Activated CD8-positive, alpha-beta memory T cell treated with anti-CD3 and anti-CD28 coated beads, Interleukin-2, amount 50 U/mL, for 4 hours (primary cell): ENCODE results near the gene SH3GL3.

ENCODE experiments used
- DNase-seq: peaks from one replicate; pipeline ENCODE4 v3.0.0-alpha.2; 2020

The SH3GL3 gene

DNA sequence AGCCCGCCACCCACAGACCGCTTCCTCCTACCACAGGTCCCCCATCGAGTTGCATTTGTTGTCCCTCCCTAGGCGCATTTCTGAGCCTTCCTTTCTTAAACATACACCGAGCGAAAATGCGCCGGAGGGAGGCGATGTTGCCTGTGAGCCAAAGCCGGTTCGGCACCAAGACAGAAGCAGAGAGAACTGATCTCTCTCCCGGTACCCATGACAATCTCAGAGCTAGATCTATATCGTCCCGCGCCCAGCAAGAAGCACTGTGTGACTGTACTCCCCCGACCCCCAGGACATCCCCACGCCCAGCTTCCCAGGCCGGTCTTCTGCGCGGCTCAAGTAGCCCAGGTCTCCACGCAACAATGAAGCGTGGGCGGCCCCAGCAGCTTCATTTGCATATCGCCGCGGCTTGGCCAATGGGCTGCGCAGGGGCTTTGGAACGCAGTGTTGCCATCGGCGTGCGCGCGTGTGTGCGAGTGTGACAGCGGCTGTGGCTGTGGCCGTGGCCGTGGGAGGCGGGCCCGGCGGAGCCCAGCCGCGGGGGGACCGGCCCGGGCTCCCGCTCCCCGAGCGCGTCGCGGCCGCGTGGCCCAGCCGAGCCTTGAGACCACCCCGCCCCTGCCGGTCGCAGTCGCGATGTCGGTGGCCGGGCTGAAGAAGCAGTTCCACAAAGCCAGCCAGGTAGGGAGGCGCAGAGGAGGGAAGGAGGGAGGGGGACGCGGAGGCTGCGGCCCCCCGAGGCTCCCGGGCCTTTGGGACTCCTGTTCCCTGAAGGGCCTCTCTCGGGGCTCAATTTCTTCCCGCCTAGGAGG, at the start of gene SH3GL3:
Gene SH3GL3, plus strand, starts transcription at position 438 of the 806 bp plus-strand sequence. Its CDS starts 193 bp downstream, at position 631.
- DNase-seq: peak; percentile 25

- no peak for DNase-seq
These were observed 48.5 kb upstream of the SH3GL3 start for GRCh38 chr15:83398626-83399025.

- no peak for DNase-seq
These were observed 43.0 kb upstream of the SH3GL3 start for GRCh38 chr15:83404121-83404520.

- DNase-seq: no peak
These were observed 36.6 kb upstream of the SH3GL3 start for GRCh38 chr15:83410532-83410931.

DNA sequence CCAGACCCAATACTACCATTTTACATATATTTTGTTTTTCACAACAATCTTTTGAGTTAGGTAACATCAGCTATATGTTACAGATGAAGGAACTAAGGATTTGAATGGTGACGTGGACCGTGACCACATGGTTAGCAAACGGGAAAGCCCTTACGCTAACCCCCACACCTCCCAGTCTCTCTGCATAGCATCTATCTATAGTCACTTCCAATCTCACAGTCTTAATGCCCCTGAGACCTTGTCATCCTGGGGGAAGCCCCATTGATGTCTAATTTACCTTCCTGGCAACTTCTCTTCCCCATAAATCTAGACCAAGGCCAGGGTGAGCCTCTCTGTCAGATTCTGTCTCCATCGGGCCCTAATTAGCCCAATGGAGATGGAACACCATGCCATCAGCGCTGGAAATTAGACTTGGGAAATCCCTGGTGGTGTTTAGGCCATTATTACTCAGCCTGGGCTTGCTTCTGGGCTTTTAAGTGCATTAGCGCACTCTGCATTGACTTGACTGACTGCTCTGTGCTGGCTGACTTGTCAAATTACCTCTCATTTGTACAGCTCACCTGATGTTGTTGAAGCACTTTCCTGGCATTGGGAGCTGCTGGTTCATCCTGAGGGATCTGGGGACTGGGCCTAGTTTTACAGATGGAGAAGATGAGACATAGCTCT, 34.0 kb upstream of the SH3GL3 start:
- no peak for DNase-seq

GRCh38 chr15:83422081-83422480, 25.1 kb upstream of the SH3GL3 start:
- DNase-seq: no peak

DNA sequence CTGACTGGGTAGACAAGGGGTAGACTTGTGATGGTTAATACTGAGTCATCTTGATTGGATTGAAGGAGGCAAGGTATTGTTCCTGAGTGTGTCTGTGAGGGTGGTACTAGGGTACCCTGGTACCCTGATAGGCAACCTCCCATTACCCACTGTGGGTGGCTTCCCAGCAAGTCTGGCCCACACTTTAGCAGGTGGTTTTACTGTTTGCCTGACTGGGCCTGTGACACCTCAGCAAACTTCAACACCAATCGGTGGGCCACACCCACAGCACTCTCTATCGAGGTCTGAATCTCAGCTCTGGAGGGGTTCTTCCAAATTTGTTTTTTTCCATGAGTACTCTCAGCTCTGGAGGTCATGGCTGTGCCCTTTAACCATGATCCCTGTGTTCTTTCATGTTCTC, 24.6 kb upstream of the SH3GL3 start:
- no peak for DNase-seq

DNA sequence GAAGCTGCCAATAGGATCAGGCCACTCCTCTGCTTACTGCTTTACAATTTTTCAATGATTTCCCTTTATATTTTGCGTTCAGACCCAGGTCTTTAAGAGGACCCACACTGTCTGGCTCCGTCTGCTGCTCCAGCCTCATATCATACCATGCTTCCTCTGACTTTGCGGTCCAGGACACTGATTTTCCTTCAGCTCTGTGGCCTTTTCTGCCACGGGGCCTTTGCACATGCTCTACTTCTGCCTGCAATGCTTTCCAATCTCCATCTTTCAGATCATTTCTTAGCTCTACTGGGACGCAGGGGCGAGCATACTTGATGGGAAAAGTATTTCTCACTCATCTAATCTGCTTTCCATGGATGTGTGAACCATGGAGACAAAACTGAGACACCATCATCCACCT, 23.0 kb upstream of the SH3GL3 start:
- no peak for DNase-seq

DNA sequence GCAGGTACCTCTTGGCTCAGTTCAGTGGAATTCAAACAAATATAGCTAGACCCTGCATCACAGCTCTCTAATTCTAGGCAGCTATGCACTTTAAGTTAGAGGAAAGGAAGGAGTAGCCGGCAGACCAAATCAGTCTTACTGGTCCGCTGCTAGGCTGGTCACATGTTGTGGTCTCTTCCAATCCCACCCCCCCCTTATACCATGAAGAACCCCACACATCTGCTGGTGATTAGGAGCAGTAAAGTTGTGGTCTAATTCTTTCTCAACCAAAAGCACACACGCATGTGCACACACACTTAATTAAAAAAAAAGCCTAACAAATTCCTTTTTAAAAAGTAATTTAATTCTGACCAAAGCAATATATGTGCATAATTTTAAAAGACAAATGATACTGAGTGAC, 16.7 kb upstream of the SH3GL3 start:
- DNase-seq: no peak

DNA sequence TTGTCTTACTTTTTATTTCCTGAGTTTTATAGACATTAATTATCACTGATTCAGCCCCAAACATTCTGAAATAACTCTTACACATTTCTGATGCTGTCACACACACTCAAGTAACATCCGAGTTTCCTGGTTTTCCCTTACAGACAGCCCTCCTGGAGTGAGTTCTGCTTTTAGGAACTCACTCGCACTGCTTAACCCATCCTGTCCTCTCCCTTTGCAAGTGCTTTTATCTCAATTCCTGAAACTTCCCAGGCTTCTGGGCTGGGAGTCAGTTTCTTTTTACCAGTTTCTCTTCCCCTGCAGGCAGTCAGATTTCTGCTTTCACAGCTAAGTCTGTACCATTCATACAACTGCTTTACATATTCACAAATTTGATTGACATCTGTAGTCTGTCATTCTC, 15.6 kb upstream of the SH3GL3 start:
- DNase-seq: no peak

DNA sequence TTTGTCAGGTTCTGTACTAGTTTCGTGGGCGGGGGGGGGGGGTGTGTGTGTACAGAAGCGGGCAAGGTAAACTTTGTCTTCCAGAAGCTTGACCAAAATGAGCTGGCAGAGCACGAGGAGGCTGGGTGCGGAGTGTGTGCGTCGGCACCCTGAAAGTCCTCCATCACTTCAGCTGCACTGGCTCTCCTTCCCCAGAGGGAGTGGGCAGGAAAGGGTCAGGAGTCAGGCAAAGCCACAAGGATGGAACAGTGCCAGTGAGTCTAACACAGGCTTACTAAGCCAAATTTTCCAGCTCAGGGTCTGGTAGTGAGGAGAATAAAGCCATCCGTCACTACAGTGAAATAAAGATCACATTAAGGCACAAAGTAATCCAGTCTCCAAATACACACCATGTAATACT, 11.9 kb upstream of the SH3GL3 start:
- no peak for DNase-seq

GRCh38 chr15:83435782-83436181, 11.4 kb upstream of the SH3GL3 start:
- no peak for DNase-seq

GRCh38 chr15:83436513-83437158, 10.5 kb upstream of the SH3GL3 start:
- DNase-seq: no peak

- no peak for DNase-seq
These were observed 3.9 kb upstream of the SH3GL3 start for GRCh38 chr15:83443076-83443847.

GRCh38 chr15:83444936-83445335, 2.2 kb upstream of the SH3GL3 start:
- DNase-seq: no peak

DNA sequence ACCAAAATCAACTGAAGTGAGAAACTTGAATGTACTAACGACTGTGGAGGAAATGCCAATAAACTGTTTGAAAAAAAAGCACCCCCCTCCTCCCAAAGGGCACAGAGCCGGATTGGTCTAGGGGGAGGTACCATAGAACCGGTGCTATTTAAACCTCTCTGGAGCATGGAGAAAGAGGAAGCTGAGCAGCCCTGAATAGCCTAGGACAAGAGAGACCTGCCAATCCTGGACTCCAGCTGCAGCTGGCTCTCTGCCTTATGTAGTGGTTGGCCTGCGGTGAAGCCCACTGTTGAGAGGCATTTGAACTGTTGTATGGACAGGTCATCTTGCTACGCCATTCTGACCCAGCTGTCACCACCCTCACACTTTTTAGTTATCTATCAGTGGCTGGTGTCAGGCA, 1.5 kb upstream of the SH3GL3 start:
- DNase-seq: no peak

DNA sequence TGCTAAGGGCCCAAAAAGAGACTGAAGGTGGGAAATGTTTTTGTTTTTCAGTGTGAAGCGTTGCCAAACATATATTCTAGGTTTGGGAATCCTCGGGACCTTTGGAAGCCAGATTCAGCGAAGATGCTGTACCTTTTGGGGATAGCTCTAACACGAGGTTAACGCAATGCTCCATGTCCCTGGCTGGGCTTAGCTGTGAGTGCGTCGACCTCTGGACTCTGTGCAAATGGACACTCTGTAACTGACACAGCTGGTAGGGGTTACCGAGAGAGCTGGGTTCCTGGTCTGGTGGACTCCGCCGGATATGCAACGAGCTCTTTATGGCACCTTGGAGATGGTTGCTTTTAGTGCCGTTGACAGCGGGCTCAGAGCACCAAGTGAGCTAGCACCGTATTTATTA, 724 bp upstream of the SH3GL3 start:
- DNase-seq: no peak

GRCh38 chr15:83449250-83449671, 2.1 kb downstream of the SH3GL3 start:
- DNase-seq: no peak

DNA sequence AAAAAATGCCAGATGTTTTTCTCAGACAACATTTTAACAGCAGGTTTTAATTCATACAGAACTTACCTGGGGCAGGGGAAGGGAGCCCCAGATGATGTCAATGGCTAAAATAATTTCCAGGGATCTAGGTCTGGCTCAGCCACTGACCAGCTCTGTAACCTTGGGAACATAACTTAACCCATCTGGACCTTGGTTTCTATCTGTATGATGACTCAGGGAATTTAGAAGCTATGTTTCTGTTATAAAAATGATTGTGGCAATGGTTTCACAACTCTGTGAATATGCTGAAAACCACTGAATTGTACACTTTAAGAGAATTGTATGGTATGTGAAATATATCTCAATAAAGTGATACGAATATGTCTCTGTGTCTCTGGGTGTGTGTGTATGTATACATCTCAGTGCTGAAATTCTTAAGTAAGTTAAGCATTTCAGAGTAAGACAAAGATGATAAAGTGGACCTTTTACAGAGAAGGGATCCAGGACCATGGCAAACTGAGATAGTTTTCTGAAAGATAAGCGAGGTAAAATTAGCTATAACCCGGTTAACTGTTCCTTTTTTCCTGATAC, 2.9 kb downstream of the SH3GL3 start:
- DNase-seq: no peak

GRCh38 chr15:83457149-83457548, 10.0 kb downstream of the SH3GL3 start:
- DNase-seq: no peak

GRCh38 chr15:83458381-83458780, 11.2 kb downstream of the SH3GL3 start:
- no peak for DNase-seq

DNA sequence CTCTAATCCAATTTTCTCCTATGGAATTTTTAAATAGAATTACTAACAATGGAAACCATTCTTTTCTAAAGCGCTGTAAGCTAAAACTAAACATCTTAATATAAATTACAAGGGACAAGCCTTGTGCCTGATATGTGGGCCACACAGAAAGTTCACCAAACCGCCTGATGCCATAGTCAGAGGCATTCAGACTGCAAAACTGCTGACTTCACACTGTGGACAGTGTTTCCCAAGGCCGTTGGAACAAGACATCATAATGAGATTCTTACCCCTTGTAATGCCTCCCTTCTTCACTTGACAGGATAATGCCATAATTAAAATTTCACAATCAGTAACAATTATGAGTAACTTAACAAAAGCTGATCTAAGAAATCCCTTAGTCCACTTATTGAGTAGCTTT, 14.9 kb downstream of the SH3GL3 start:
- no peak for DNase-seq

DNA sequence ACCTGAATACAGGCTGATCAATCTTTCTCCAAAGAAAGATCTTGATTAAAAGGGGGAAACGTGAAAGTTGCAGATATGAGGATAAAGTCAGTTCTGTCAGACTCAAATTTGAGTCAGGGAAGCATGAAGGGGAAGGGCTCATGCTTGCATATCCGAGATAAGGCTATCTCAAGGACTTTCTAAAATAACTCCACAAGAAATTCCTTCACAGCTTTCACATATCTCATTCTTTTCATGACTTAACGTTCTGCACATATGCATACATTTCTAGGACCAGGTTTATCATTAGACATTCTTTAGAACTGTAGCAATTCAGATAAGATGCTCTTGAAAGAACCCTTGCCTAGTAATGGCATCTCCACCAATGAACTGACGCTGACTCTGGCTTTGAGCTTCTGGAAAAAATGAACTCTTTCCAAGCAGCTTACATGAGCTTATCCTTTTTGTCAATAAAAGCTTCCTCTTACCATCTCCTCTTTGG, 15.9 kb downstream of the SH3GL3 start:
- no peak for DNase-seq
